HK-2 (cell line): ENCODE measurements around the gene CCDC180.
"Not testable (repeated sequence)": the region's sequence is repeated elsewhere in the genome, so short reads cannot be mapped to it uniquely, and the experiment has no call there.

Experiments
- DNase-seq: peaks from one replicate; pipeline ENCODE4 v3.0.0-alpha.2; 2018; ENCODE audit not compliant: unreplicated experiment

CCDC180 gene

DNA sequence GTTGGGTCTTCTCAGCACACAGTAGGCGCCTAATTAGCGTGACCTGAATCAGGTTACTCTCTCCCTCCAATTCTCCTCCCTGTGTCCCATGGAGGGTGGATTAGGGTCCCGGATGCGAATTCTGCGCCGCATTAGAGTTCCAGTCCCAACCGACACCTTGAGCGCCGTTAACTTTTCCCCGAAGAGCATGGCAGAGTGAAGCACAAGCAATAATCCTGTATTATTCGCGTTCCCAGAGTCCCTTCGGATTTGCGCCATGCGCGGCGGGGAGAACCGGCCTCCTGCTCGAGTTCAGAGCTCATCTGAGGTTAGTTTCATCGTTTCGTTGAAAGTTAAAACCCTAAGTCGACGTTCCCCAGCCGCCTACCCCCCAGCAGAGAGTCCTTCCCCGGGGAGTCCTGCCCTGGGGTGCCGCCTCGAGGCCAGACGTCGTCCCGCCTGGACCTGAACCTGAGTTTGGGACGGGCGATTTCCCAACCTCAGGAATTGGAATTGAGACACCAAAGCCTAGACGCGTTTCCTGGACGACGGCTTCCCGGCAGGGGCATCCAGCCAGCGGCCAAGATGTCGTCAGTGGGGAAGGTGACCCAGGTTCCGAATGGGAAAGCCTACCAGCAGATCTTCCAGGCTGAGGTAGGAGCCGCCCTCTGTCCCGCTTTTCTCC, at the start of gene CCDC180:
Gene CCDC180, plus strand, starts transcription at position 160 of the 664 bp plus-strand sequence. Its CDS starts 405 bp downstream, at position 565.
- DNase-seq = no peak

DNA sequence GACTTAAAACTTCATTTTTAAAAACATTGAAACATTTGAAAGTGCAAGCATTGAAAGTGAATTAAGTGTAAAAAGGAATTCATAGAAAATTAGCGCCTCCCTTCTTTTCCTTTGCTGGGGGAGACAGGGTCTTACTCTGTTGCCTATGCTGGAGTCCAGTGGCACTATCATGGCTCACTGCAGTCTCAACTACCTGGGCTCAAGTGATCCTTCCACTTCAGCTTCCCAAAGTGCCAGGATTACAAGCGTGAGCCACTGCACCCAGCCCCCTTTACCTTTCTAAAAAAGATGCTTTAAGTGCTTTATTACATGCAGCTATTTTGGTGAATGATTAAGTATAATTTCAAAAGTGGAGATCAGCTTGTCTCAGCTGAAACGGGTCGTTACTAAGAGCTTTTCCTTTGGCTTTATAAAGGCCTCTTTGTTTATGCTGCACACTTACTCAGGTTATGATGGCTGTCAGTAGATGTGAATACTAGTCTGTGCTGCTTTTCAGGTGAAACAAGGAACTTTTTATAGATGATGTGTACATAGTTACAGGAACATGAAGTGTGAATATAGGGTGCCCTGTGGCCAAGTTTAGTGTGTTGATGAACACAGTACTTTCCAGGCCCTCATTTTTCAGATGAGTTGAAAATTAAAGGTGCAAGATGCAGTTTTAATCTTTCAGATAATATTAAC, 47.5 kb upstream of the CCDC180 start:
- not testable (repeated sequence) for DNase-seq

DNA sequence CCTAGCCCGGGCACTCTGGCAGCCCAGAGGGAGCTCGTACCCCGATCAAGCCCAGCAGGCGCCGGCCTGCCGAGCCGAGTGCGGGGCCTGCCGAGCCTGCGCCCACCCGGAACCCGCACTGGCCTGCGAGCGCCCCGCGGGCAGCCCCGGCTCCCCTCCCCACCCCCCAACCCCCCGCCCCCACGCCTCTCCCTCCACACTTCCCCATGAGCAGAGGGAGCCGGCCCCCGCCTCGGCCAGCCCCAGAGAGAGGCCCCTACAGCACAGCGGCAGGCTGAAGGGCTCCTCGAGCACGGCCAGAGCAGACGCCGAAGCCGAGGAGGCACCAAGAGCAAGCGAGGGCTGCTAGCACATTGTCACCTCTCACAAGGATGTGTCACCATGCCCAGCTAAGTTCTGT, 36.2 kb upstream of the CCDC180 start:
- no peak for DNase-seq

DNA sequence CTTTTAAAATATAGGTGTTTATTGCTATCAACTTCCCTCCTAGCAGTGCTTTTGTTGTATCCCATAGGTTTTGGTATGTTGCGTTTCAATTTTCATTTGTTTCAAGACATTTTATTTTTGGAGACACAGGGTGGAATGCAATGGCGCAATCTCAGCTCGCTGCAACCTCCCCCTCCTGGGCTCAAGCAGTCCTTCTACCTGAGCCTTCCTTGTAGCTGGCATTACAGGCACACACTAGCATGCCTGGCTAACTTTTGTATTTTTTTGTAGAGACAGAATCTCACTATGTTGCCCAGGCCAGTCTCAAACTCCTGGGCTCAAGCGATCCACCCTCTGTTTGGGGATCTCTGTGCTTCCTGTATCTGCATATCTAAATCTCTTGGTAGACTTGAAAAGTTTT, 35.4 kb upstream of the CCDC180 start:
- no peak for DNase-seq

DNA sequence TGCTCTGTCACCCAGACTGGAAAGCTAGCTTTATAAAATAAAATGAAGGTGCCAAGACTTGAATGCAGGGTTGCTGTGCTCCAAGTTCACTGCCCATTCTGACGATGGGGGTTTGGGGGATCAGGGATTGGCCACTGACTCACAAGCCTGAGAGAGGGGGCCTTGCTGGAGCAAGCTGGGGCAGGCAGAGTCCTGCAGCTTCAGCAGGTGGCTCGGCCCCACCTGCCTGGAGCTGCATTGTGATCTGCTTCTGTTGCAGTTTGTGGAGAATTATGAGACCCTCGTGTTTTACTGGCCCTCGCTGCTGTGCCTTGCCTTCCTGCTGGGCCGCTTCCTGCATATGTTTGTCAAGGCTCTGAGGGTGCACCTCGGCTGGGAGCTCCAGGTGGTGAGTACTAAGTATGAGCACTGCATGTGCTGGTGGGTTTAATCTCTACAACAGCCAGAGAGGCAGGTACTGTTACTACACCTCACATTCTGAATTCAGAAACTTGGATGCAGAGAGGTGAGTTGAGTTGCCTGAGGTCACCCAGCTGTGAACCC, 31.1 kb upstream of the CCDC180 start:
- no peak for DNase-seq

DNA sequence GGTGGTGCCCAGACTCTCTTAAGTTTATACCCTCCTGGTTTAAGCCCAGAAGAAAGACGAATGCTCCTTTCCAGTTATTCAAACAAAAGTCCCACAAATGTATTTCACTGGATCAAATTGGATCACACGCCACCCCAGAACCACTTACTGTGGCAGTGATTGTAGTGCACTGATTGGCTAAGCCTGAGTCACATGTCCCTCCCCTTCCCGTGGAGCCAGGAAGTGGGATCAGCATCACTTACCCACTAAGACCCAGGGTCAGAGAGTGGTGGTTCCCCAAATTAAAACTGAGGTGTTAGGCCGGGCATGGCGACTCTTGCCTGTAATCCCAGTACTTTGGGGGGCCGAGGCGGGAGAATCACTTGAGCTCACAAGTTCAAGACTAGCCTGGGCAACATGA, 29.5 kb upstream of the CCDC180 start:
- DNase-seq = no peak

DNA sequence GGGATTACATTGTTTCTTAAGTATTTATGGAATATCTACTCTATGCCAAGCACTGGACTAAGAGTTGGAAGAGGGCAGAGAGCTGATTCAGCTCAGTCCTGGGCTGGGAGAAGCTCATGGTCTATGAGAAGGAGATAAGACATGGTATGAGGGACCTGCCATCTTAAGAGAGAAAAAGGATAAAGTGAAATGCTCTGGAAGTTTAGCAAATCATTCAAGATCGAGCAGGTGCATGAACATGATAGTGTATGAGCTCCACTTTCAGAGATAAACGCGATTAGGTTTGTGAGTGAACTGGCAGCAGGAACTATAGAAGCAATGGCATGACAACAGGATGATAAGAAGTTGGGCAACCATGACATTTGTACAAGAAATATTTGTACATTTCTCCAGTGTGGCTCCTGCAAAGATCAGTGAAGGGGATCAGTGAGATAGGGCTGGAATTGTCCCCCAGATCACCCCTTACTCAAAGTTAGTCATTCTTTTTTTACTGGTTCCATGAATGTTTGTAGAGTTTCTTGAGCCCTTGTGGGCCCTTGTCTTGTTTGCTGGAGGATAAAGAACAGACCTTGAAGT, 26.6 kb upstream of the CCDC180 start:
- no peak for DNase-seq

DNA sequence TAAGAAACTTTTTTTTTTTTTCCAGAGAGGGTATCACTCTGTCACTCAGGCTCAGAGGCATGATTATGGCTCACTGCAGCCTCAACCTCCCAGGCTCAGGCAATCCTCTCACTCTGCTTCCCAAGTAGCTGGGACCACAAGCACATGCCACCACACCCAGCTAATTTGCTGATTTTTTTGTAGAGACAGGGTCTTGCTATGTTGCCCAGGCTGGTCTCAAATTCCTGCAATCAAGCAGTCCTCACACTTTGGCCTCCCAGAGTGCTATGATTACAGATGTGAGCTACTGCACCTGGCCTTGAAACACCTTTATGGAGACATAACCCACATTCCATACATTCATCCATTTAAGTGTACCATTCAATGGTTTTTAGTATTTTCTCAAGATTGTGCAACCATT, 23.7 kb upstream of the CCDC180 start:
- no peak for DNase-seq

DNA sequence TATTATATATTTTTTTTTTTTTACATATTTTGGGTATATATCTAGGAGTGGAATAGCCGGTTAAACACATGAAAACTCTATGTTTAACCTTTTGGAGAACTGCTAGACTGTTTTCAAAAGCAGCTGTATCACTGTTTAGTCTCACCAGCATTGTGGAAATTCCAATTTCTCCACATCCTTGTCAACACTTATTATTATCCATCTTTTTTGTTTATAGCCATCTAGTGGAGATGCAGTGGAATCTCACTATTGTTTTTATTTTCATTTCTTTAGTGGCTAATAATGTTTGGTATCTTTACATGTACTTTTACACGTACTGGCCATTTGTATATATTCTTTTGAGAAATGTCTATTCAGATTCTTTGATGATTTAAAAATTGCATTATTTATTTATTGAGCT, 22.7 kb upstream of the CCDC180 start:
- DNase-seq = no peak

DNA sequence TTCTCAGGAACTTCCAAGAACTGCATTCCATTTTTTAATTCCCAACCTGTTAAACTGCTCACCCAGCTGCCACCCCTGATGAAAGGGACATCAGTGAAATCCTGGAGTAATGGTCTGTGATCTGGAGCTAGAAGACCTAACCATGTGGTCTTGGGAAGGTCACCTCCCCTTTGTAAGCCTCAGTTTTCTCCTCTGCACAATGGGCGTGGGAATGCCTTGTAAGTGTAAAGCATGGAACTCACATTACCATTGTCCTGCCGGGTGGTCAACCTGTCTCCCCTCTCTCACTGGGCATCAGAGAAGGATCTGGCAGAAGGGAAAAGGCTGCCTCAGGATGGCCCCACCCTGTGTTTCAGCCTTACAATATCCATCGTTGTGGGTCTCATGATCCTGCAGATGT, 15.3 kb upstream of the CCDC180 start:
- DNase-seq = no peak

DNA sequence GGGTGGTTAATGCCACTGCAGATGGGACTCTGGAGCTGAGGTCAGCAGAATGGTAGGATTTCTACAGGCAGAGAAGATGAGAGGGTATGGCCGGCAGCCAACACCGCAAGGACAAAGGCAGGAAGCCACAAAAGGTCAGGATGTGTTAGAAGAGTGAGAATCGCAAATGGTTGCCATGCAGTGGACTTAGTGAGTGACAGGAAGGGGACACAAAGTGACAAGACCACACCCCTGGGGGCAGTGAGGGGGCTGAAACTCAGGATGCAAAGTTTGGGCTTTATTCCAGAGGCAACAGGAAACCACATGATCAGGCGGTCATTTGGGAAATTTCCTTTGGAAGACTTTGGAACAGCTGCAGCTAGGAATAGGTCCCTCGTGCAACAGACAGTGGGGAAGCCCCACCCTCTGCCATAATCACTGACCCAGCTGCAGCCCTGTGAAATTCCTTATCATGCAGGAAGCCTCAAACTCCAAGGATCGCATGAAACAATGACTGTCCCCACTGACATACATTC, 14.2 kb upstream of the CCDC180 start:
- peak; percentile 45 for DNase-seq

DNA sequence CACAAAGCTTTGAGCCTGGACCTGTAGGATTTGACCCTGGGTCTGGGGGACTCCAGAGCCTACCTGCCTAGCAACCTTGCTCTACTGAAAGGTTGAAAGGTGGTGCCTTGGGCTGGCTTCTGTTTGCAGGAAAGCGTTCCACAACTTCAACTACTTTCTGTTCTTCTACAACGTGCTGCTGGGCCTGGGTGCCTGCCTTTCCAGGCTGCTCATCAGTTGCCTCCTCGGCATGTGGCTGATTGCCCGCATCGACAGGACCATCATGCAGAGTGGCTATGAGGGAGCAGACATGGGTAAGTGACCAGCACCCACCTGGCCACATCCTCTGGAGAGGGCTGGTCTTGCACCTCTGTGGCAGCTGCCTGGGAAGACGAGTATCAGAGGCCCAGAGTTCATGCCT, 13.6 kb upstream of the CCDC180 start:
- DNase-seq = no peak

DNA sequence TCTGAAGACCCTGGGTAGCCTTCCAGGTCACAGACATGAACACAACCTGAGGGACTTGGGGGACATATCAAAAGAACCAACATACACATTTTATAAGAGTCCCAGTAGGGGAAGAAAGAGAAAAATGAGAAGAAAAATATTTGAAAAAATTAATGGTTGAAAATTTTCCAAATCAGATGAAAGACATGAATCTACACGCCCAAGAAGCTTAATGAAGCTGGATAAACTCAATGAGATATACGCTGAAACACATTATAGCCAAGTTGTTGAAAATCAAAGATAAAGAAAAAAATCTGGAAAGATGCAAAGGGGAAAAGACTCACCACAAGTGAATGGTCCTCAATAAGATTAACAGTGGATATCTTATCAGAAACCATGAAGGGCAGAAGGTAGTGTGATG, 9.6 kb upstream of the CCDC180 start:
- no peak for DNase-seq

DNA sequence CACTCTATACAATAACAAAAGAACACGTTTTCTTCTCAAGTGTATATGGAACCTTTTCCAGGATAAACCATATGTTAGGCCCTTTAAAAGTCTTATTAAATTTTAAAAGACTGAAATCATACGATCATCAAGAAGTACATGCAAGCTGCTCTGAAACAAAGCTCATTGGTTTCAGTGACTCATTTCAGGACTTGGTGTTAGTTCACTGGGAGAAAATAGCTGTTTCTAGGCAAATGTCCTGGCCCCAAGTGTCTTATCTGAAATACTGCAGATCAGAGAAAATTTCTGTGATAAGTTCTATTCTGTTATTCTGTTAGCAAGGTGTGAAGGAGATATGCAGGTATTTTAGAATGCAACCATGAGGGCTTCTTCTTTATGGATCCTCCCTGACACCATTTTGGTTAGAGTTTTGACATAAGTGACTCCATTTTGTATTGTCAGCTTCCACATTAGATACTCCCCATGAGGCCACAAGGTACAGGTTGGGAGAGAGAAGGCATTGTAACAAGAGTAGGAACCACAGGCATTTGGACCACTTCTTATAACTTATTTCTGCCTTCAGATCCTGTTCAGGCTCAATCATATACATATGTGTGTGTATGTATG, 7.5 kb upstream of the CCDC180 start:
- no peak for DNase-seq

DNA sequence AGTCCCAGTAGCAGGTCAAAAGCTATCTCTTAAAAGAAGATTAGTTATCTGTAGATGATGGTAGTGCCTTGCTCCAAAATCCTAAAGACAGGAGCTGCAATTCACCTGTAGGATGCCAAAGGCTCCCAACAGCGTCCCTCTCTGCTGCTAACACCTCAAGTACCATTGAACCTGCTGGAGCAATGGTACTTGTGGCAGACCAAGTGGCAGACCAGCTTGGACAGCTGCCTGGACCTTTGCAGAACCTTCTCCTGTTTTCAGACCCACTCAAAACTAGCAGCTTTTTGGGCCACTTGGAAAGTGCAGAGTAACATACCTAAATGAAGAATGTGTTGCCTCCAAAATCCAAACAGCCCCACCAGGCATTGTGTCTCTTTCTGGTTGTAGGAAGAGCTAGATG, 6.9 kb upstream of the CCDC180 start:
- DNase-seq = no peak

DNA sequence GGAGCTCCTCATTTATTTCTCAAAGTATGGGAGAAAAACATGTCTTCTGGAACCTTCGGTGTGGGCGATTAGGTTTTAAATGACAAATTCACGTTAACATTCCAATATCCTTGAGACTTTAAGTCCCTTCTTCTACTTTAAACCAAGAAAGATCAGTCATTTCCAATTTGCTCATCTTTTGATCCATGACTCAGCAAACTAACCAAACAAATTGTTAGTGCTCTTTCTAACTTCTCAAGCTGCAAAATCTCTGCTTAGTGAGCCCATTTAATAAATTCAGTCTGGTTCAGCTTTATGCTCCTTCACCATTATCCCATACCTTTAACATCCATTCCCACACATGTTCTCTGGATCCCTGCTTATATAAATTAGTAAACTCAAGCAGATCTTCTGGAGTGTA, 5.5 kb upstream of the CCDC180 start:
- DNase-seq = no peak

DNA sequence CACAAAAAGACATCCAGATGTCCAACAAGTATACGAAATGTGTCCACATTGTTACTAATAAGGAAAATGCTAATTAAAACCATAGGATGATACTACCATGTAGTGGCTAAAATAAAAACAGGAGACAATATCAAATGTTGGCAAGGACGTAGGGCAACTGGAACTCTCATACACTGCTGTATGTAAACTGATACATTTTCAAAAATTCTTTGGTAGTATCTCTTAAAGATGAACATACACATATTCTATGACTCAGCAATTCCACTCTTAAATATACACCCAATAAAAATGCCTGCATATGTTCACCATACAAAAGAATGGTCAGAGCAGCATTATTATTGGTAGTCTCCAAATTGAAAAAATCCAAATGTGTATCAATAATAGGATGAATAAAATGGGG, 2.9 kb upstream of the CCDC180 start:
- DNase-seq = no peak

DNA sequence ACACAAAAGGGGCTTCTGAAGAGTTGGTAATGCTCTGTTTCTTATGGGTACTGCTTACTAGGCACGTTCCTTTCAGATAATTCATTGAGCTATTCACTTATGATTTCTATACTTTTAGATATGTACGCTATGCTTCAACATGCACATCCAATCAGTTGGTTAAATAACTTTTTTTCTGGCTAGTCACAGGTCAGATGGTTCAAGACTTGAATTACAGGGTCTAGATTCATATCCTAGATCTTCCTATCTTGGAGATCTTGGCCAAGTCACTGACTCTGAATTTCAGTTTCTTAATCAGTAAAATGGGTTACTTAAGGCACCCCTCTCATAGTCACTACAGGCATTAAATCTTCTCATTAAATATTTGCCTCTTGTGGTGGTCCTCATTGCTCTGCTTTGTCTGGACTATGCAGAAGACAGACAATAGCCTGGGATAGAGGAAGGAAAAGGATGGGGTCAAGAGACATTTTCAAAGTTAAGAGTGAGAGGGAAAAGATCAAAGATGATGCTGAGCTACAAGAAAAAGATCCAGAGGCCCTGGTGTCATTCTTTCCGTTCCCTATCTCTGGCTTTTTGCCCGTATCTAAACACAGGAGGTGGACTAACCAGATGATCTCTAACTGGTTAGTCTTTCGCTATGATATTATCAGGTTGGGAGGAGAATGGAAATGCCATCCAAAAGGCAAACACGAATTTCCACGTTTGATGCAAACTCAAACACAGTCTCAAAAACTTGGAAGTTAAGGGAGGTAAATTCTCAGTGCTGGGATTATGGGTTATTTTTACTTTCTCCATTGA, 1.8 kb upstream of the CCDC180 start:
- DNase-seq = no peak

DNA sequence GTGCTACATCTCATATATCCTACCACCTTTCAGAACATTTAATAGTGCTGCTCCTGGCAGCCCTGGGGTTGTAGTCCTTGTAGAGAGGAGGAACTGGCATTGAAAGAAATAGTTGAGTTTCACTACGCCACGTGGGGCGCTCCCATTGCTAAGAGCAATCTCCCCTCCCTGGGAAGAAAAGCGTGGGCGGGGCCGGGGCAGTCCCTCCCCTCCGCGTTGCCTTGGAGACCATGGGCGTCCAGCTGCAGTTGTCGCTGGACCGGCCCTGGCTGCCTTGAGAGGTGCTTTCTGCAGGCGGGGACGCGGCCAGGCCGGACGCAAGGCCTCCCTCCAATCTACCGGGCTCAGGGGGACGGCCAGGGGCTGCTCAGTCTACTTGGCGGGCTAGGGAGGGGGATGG, 368 bp upstream of the CCDC180 start:
- no peak for DNase-seq

DNA sequence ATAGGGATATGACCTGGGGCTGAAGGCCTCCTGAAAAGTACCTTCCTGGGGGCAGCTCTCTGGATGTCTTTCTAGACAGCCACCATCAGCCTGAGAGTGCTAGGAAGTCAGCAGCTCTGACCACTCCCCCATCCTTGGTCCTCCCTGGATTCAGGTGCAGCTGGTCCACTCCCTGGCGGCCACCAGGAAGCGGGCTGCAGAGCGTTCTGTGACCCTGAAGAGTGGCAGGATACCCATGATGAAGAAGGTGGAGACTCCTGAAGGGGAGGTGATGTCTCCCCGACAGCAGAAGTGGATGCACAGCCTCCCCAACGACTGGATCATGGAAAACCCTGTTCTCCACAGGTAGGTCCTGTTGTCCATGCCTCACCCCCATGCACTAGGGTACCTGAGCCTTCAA, 1.8 kb downstream of the CCDC180 start:
- no peak for DNase-seq

DNA sequence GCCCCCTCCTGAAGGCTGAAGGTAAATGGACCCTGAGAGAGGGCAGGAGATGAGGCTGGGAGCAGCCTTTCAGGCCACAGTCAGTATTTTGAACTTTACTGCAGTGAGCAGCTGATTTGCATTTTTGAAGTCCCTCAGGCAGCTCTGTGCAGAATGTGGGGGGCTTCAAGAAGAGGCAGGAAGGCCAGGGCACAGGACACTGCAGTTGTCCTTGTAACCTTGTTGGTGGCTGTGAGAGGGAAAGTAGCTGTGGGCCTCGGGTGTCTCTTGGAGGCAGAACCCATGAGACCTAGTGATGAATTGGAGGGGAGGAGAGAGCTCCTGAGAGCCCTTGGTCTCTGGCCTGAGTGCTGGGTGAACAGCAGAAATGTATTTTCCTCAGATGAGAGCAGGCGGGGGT, 2.6 kb downstream of the CCDC180 start:
- DNase-seq = no peak

DNA sequence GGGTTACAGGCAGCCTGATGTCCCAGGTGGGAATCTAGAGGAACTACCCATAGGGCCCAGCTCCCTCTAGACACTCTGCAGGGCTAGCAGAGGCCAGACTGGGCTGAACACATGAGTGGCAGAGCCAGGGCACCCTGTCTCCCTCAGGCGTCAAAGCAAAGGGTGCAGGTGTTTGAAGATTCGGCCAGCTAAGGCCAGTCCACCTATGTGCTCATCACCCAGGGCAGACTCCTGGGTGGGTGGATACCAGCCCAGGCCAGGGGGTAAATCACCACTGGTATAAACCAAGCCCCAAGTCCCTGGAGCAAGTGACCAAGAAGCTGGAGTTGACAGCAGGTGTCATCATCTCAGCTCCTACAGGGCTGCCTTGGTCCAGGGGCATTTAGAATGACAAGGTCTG, 3.4 kb downstream of the CCDC180 start:
- no peak for DNase-seq
